ENCODE data around the gene RPEL1. TPM values are rescaled to one million over a fixed set of nuclear protein-coding genes. Genes with fewer than 3 reads are reported as not detected.

RPEL1 gene
- total and polyA plus RNA-seq, 2 donors from 2014 or later = not detected

DNA sequence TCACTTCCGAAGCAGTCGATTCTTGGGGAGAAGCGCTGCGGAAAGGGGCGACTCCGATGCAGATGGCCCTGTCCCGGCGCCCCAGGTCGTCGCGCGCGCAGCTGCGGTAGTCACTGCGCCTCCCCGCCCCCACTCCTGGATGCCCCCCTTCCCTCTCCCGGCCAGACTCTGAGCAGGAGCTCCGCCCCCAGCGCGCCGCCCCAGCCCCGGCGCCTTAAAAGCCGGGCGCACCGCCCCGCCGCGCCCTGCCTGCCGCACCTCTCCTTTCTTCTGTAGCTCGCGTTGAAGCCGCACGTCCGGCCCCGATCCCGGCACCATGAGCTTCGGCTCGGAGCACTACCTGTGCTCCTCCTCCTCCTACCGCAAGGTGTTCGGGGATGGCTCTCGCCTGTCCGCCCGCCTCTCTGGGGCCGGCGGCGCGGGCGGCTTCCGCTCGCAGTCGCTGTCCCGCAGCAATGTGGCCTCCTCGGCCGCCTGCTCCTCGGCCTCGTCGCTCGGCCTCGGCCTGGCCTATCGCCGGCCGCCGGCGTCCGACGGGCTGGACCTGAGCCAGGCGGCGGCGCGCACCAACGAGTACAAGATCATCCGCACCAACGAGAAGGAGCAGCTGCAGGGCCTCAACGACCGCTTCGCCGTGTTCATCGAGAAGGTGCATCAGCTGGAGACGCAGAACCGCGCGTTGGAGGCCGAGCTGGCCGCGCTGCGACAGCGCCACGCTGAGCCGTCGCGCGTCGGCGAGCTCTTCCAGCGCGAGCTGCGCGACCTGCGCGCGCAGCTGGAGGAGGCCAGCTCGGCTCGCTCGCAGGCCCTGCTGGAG lies 31.4 kb downstream of the RPEL1 start, which contains the start of gene INA:
Gene INA, plus strand, starts transcription at position 243 of the 817 bp plus-strand sequence. Its CDS starts 74 bp downstream, at position 317.
- H3K36me3 ChIP-seq (ENCODE audit: control insufficient read depth in 2 of 3, insufficient read depth in 3 of 3, low read length in 3 of 3) = no peaks in the 10 kb centered on the region
- H3K27me3 ChIP-seq (ENCODE audit: control insufficient read depth, insufficient read depth, low read length) = peaks cover 13% of the 10 kb centered on the region
- peak in 4 of 5 donors; percentile 59 to 89 (median 77) for DNase-seq
- no peak within 1 kb of the TSS for H3K9ac ChIP-seq (ENCODE audit: low read length in 3 of 3)
- peaks cover 0 to 8% (median 0%) of the 10 kb centered on the region in 3 donors for H3K4me1 ChIP-seq (ENCODE audit: control insufficient read depth in 2 of 3, insufficient read depth in 2 of 3, low read depth in 1 of 3, low read length in 3 of 3)
- no peak for TF ChIP-seq CTCF (IDR thresholded peaks at IDR 0.05; ENCODE audit: borderline replicate concordance, extremely low read depth, insufficient read depth)
- FAIRE-seq = no peak
- H3K4me3 ChIP-seq (ENCODE audit: low read length in 3 of 3) = no peak within 1 kb of the TSS
- no peak within 1 kb of the TSS for H3K27ac ChIP-seq (ENCODE audit: low read depth in 2 of 2, low read length in 2 of 2)
- H3K9me3 ChIP-seq (ENCODE audit: control insufficient read depth in 2 of 3, insufficient read depth in 1 of 3, low read length in 3 of 3) = no peaks in the 10 kb centered on the region
- intact Hi-C loops (cut with DNase I) = no loop called here

DNA sequence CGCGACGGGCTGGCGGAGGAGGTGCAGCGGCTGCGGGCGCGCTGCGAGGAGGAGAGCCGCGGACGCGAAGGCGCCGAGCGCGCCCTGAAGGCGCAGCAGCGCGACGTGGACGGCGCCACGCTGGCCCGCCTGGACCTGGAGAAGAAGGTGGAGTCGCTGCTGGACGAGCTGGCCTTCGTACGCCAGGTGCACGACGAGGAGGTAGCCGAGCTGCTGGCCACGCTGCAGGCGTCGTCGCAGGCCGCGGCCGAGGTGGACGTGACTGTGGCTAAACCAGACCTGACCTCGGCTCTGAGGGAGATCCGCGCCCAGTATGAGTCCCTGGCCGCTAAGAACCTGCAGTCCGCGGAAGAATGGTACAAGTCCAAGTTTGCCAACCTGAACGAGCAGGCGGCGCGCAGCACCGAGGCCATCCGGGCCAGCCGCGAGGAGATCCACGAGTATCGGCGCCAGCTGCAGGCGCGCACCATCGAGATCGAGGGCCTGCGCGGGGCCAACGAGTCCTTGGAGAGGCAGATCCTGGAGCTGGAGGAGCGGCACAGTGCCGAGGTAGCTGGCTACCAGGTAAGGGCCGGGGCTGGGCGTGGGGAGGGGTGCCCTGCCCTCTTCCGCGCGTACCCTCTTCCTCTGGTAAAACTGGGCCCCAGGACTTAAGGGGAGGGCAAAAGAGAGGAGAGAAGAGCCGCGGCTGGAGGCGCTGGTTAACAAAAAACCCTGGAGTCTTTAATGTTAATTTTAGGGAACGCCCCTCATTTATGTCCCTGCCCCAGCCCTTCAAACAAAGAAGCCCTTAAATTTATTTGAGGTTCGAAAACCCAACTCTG lies 32.2 kb downstream of the RPEL1 start:
- H3K4me1 ChIP-seq (ENCODE audit: control insufficient read depth in 2 of 3, insufficient read depth in 2 of 3, low read depth in 1 of 3, low read length in 3 of 3) = peaks cover 0 to 8% (median 0%) of the 10 kb centered on the region in 3 donors
- no peak overlapping the region for H3K27ac ChIP-seq (ENCODE audit: low read depth in 2 of 2, low read length in 2 of 2)
- no peaks in the 10 kb centered on the region for H3K36me3 ChIP-seq (ENCODE audit: control insufficient read depth in 2 of 3, insufficient read depth in 3 of 3, low read length in 3 of 3)
- H3K9me3 ChIP-seq (ENCODE audit: control insufficient read depth in 2 of 3, insufficient read depth in 1 of 3, low read length in 3 of 3) = no peaks in the 10 kb centered on the region
- DNase-seq = no peak
- FAIRE-seq = no peak
- H3K9ac ChIP-seq (ENCODE audit: low read length in 3 of 3) = no peak overlapping the region
- peaks cover 13% of the 10 kb centered on the region for H3K27me3 ChIP-seq (ENCODE audit: control insufficient read depth, insufficient read depth, low read length)
- intact Hi-C loops (cut with DNase I) = no loop called here
- no peak for TF ChIP-seq CTCF (IDR thresholded peaks at IDR 0.05; ENCODE audit: borderline replicate concordance, extremely low read depth, insufficient read depth)
- H3K4me3 ChIP-seq (ENCODE audit: low read length in 3 of 3) = no peak overlapping the region

DNA sequence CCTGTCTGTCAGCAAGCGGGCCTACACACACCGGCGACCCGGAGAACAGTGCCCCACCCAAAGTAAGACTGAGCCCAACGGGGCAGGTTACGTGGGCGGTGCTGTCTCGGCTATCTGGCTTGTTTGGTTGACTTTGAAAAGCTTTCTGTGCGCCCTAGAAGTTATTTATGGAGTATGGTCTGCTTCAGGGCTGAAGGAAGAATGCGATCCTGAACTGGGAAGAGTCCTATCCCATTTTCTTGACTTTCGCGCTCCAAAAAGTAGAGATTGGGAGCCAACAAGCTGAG lies 32.8 kb downstream of the RPEL1 start:
- Histone ChIP-seq H3K4me1 (ENCODE audit: control insufficient read depth in 2 of 3, insufficient read depth in 2 of 3, low read depth in 1 of 3, low read length in 3 of 3) (peaks cover 0 to 8% (median 0%) of the 10 kb centered on the region in 3 donors), H3K9ac (ENCODE audit: low read length in 3 of 3) (no peak overlapping the region), H3K9me3 (ENCODE audit: control insufficient read depth in 2 of 3, insufficient read depth in 1 of 3, low read length in 3 of 3) (no peaks in the 10 kb centered on the region), H3K27me3 (ENCODE audit: control insufficient read depth, insufficient read depth, low read length) (peaks cover 13% of the 10 kb centered on the region), H3K36me3 (ENCODE audit: control insufficient read depth in 2 of 3, insufficient read depth in 3 of 3, low read length in 3 of 3) (no peaks in the 10 kb centered on the region), H3K27ac (ENCODE audit: low read depth in 2 of 2, low read length in 2 of 2) (no peak overlapping the region), H3K4me3 (ENCODE audit: low read length in 3 of 3) (no peak overlapping the region)
- intact Hi-C loops (cut with DNase I) = no loop called here
- no peak for FAIRE-seq
- DNase-seq = no peak
- TF ChIP-seq CTCF (IDR thresholded peaks at IDR 0.05; ENCODE audit: borderline replicate concordance, extremely low read depth, insufficient read depth) = no peak
